ENCODE results near the gene HOXC9.

Gene HOXC9

GRCh38 chr12:54051874-54052437 lies 52.0 kb downstream of the HOXC9 start:
- H3K27ac ChIP-seq = no peak overlapping the region
- no peak for TF ChIP-seq ZFX (IDR thresholded peaks at IDR 0.05; ENCODE audit: borderline replicate concordance)
- TF ChIP-seq CTCF (IDR thresholded peaks at IDR 0.05) = no peak

- H3K27ac ChIP-seq = no peak overlapping the region
- TF ChIP-seq ZFX (IDR thresholded peaks at IDR 0.05; ENCODE audit: borderline replicate concordance) (no peak), CTCF (IDR thresholded peaks at IDR 0.05) (no peak)
These were observed 52.6 kb downstream of the HOXC9 start for GRCh38 chr12:54052438-54053002.

Data from 22Rv1 (cell line).